ENCODE measurements around the gene COASY.
"Not testable (repeated sequence)": the region's sequence is repeated elsewhere in the genome, so short reads cannot be mapped to it uniquely, and the experiment has no call there.

The COASY gene

DNA sequence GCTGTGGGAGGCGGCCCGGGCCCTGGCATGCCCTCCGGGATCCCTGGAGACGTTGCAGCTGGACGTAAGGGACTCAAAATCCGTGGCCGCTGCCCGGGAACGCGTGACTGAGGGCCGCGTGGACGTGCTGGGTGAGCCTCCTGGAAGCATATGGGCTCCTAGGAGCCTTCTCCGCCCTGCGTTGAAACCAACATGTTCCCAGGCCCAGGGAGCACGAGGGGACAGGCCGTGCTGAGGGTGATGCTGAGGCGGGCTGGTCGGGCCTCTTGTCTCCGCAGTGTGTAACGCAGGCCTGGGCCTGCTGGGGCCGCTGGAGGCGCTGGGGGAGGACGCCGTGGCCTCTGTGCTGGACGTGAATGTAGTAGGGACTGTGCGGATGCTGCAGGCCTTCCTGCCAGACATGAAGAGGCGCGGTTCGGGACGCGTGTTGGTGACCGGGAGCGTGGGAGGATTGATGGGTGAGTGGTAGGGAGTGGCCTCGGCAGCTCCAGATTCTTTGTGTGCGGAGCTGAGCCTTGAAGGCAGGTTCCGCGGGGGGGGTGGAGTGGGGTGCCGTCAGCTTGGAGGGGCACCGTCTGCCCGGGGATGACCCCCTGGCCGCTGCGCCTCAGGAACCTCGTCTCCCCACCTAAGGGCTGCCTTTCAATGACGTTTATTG, 8.7 kb upstream of the COASY start:
- DNase-seq = no peak

DNA sequence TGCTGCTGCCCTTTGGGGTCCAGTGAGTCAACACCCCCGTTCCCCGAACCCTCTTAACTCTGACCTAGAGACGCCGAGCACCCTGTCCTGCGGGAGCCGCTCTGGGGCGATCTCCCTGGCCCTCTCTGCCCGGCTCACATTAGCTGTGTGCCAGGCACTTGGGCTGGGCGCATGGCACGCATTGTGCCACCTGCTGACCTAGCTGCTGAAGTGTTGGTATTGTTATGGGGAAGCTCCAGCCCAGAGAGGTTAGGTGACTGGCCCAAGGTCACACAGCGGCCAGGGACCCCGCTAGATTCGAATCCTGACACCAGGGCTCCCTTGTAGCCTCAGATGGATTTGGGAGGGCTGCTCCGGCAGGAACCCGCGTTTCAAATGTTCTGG, 8.1 kb upstream of the COASY start:
- DNase-seq = no peak

DNA sequence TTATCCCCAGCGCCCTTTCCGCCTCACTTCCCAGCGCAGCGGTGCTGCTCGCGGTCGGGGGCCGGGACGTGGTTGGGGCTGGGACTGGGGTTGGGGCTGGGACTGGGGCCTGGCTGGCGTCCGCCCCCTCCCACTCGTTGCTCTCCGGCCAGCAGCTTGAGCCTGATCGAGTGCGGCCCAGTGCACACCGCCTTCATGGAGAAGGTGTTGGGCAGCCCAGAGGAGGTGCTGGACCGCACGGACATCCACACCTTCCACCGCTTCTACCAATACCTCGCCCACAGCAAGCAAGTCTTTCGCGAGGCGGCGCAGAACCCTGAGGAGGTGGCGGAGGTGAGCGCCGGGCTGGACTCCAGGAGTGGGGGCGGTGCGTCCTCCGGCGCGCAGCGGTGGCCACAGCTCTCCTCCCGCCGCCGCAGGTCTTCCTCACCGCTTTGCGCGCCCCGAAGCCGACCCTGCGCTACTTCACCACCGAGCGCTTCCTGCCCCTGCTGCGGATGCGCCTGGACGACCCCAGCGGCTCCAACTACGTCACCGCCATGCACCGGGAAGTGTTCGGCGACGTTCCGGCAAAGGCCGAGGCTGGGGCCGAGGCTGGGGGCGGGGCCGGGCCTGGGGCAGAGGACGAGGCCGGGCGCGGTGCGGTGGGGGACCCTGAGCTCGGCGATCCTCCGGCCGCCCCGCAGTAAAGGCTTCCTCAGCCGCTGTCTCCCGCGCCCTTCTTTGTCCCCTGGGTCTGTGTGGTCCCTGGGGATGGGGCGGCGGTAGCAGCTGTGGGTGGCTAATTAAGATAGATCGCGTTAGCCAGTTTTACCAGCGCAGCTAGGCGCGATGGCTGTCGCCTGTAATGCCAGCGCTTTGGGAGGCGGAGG, 7.5 kb upstream of the COASY start:
- DNase-seq = peak; percentile 59

DNA sequence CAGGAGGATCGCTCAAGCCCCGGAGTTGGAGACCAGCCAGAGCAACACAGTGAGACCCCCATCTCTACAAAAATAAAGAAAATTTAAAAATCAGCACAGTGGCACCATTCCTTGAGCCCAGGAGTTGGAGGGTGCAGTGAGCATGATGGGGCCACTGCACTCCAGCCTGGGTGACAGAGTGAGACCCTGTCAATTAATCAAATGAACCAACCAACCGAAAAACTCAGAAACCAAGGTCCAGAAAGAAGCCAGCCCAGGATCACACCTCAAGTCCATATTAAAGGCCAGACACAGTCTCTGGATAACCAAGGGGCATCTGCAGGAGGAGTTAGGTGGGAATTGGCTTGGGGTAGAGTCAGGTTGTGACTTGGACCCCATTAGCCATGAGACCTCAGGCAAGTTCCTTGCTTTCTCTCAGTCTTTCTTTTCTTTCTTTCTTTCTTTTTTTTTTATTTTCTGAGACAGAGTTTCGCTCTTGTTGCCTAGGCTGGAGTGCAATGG, 6.8 kb upstream of the COASY start:
- no peak for DNase-seq

DNA sequence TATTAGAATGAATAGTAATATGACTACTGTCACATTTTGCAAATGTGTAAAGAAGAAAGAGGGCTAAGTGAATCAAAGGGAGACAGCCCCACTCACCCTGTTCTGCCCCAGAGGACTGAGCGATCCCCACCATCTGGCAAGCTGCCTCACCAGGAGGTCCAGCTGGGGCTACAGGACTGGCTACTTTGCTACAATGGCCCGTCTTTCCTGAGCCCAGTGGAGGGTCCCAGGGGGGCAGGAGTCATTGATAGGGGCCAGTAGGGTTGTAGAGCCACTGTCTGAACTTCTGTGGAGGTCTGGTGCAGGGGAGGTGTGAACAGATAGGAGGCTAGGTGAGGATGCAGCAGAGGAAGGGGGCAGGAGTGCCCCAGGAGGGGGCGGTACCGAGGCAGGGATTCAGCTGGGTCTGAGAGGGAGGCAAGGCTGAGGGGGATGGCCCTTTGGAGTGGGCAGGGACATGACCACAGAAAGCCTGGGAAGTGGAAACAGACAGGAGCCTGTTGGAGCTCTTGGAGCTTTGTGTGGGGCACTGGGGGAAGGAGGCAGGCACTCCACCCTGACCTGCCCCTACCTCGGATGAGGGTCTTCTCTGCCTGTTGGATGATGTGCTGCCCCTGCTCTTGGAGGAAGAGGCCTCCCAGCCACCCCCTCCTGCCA, 5.9 kb upstream of the COASY start:
- DNase-seq = not testable (repeated sequence)

DNA sequence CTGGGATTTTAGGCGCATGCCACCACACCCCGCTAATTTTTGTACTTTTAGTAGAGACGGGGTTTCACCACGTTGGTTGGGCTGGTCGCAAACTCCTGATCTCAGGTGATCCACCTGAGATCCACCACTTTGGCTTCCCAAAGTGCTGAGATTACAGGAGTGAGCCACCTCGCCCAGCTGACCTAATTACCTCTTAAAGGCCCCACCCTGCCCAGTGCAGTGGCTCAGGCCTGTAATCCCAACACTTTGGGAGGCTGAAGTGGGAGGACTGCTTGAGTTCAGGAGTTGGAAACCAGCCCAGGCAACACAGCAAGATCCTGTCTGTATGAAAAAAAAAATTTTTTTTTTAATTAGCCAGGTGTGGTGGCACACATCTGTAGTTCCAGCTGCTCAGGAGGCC, 2.9 kb upstream of the COASY start:
- DNase-seq = no peak

DNA sequence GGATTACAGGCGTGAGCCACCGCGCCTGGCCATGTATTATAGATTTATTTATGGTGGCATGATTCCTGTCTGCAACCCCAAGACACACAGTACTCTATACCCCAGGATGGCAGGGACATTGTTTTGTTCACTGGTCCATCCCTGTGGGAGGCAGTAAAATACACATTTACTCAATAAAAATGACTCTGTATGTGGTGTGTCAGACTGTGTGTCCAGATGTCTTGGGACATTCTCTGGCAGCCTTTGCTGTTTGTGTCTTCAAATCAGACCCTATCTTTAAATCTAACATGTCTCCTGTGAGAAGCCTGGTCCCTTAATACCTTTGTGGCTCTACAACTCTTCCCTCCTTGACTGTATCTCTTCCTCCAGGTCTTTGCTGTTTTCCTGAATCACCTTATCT, 1.7 kb upstream of the COASY start:
- DNase-seq = no peak

DNA sequence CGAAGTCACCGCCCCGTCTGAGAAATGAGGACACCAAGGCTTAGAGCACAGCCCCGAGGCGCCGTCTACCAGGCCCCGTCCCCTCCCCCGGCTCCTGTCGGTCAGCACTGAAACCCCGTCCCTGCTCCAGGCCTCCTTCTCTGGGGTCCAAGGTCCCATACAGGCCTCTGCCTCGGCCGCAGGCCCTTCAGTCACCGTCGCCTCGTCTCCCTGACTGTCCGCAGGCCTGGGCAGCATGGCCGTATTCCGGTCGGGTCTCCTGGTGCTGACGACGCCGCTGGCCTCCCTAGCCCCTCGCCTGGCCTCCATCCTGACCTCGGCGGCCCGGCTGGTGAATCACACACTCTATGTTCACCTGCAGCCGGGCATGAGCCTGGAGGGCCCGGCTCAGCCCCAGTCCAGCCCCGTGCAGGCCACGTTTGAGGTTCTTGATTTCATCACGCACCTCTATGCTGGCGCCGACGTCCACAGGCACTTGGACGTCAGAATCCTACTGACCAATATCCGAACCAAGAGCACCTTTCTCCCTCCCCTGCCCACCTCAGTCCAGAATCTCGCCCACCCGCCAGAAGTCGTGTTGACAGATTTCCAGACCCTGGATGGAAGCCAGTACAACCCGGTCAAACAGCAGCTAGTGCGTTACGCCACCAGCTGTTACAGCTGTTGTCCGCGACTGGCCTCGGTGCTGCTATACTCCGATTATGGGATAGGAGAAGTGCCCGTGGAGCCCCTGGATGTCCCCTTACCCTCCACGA, 617 bp downstream of the COASY start:
- DNase-seq = no peak

DNA sequence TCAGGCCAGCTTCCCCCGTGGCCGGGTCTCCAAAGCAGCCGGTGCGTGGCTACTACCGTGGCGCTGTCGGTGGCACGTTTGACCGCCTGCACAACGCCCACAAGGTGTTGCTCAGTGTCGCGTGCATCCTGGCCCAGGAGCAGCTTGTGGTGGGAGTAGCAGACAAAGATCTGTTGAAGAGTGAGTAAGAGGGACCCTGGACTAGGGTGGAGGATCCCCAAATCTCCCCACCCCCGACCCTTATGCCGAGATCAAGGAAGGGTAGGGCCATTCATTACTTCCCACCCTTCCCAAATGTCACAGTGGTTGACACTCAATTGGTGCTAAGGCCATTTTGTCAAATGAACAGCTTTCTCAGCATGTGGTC, 1.2 kb downstream of the COASY start:
- no peak for DNase-seq

DNA sequence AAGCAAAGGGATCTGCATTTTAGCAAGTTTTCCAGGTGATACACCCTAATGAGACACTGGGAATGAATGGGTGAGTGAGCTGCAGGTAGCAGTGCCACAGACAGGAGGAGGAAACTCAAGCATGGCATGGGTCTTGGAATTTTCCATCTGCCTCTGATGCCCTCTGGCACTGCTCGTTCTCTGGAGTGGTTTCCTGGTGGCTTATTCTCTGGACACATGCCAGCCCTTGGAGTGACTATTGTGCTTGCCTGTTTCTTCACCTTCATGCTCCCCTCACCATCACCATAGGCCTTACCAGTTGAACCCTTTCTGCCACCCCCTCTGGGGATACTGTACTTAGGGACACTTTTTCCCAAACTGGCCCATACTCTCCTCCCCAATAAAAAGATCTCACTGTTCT, 1.6 kb downstream of the COASY start:
- DNase-seq = no peak

DNA sequence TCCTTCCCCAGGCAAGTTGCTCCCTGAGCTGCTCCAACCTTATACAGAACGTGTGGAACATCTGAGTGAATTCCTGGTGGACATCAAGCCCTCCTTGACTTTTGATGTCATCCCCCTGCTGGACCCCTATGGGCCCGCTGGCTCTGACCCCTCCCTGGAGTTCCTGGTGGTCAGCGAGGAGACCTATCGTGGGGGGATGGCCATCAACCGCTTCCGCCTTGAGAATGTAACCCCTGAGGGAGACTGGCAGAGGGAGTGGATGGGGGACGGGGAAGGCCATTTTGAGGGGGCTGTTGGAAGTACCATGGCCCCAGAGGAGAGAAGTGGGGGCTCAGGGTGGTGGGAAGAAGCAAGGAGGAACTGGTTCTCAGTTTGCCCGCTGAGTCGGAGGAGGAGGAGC, 2.0 kb downstream of the COASY start:
- DNase-seq = no peak

DNA sequence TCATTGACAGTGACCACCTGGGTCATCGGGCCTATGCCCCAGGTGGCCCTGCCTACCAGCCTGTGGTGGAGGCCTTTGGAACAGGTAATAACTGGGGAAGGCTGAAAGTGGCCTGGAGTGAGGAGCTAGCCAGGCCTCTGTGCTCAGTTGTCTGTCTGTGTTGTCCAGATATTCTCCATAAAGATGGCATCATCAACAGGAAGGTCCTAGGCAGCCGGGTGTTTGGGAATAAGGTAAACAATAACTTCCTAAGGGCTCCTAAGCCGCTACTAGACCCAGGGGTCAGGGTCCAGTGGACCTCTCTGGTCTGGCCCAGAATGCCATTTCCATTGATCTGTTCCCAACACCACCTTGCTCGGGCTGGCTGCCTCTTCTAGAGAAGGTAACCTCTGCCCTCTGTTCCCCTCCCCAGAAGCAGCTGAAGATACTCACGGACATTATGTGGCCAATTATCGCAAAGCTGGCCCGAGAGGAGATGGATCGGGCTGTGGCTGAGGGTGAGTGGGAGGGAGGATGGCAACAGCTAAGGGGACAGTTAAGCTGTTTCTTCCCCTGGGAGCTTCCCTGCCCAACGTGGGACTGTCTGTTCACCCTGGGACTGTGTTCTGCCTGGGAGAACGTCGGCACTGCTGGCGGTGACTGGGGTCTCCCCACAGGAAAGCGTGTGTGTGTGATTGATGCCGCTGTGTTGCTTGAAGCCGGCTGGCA, 3.0 kb downstream of the COASY start:
- no peak for DNase-seq

DNA sequence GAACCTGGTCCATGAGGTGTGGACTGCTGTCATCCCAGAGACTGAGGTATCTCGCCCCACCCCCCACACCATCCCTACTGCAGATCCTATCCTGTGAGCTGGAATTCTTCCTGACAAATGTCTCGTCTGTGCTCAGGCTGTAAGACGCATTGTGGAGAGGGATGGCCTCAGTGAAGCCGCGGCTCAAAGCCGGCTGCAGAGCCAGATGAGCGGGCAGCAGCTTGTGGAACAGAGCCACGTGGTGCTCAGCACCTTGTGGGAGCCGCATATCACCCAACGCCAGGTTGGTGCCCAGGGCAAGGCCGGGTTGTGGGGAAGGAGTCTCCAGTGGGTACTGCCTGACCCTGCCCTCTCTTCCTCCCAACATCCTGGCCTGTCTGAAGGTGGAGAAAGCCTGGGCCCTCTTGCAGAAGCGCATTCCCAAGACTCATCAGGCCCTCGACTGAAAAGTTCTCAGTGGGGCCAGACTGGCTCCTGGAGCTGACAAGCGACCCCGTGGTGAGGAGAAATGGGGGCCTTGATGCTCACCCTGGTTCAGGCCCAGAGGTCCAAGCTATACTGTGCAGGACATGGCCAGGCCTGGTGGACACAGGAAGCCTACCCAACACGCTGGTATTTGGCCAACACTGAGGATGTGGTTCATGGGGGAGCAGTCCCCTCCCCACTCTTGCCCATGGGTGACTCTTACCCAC, 3.7 kb downstream of the COASY start:
- DNase-seq = no peak

DNA sequence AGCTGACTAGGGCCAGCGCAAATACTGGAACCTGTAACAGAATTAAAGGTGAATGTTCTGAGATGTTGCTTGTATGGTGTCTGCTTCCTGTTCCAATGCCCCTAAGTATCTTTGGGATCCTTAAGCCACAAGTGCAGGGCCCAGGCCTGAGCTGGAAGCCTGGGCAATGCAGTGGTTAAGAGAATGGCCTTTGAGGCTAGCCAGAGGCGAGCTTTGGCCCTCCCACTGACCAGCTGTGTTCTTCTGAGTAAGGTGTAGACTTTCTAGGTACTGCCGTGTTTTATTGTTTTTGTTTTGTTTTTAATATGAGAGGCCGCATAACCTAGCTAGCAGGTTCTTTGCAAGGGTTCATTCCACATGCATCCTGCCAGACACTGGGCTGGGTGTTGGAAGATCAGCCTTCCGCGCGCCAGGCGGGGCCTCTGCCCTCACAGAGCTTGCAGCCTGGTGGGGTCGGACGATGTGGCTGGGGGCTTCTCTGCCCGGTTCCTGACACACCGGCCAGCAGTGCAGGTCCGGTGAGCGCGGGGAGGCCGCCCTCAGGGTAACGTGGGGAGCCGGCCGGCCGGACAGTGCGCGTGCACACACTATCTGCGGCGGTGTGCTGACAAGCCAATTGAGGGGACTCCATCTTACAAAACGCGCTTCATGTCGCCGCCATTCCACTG, 4.4 kb downstream of the COASY start:
- DNase-seq = no peak

DNA sequence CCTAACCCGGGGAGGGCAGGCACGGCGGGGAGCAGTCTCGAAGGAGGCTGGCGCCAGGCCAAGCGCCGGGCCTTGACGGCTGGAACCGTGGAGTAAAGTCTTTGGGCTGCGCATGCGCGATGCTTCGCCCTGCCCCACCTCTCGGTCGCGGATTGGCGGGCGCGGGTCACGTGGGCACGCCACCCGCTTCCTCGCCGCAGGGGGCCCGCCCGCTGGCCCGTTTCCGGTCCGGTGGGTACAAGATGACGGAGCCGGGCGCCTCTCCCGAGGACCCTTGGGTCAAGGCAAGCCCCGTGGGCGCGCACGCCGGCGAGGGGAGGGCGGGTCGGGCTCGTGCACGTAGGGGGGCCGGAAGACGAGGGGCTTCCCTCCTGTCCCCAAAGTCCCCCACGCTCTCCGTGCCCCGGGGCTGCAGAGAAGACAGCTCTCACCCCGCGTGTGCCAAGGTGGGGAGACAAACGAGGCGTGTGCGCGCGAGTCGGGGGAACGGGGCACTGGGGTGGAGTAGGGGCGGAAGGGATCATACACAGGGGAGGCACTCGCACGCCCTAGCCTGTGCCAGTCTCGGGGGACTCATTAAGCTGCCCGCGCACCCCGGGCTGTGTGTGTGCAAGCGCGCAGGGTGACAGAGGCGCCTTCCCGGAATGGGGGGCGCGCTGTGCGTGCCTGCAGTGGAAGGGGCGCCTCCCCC, 5.1 kb downstream of the COASY start, which contains the start of gene MLX:
MLX (plus strand) TSS at position 218 of the 691 bp plus-strand sequence; CDS start at position 243, 25 bp downstream.
- peak; percentile 89 for DNase-seq

DNA sequence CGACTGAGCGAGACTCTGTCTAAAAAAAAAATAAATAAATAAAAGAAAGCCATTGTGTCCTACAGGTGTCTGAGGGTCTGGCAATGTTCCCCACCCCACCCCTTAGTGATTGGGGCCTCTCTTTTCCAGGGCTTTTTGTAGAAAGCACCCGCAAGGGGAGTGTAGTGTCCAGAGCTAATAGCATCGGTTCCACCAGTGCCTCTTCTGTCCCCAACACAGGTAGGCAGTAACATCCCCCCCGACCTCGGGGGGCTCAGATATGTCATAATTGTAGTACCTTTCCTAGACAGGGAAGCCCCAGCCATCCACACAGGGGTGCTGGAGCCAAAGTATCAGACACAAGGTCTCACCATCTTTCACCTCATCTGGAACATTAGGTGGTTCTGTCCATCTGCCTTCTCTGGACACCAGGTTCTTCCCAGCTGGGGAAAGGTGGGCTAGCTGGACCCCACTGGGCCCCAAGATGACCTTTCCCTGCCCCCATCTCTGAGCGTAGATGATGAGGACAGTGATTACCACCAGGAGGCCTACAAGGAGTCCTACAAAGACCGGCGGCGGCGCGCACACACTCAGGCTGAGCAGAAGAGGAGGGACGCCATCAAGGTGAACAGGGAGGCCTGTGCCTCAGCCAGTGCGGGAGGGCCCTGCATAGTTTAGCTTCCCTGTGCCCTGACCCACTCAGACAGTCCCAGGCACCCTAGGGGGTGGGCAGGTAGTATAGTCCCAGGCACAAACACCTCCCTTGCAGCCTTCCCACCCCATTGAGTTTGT, 6.6 kb downstream of the COASY start:
- no peak for DNase-seq

DNA sequence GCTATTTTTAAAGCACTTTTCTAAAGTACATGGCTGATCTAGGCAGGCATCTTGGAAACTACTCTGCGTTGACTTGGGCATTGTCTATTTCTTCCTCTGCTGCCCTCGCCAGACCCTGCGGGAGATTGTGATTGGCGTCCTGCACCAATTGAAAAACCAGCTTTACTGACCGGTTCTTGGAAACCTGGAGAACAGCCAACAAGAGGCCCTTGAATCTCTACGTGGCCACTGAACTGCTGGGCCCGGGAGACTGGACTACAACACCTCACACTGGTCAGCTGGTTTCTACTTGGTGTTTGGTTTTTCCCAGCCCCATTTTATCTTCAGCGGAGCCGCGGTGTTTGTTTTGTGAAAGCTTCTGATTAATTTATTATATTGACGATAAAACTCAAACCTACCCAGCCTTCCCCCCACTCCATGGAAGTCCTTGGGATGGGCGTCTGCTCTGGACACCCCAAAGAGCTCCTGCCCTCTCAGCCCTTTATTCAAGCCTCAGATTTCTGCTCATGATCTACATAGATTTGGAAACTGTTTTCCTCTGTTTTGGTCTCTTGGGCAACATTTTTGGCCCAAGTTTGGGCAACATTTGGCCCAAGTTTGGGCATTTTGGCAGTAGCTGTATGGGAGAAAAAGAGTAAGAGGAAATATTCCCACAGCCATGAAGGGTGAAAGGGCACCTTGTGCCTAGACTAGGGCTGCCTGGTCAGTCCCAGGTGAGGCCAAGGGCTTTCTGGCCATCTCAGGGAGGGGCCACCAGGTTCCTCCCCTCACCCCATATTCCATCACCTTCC, 9.7 kb downstream of the COASY start:
- DNase-seq = no peak

DNA sequence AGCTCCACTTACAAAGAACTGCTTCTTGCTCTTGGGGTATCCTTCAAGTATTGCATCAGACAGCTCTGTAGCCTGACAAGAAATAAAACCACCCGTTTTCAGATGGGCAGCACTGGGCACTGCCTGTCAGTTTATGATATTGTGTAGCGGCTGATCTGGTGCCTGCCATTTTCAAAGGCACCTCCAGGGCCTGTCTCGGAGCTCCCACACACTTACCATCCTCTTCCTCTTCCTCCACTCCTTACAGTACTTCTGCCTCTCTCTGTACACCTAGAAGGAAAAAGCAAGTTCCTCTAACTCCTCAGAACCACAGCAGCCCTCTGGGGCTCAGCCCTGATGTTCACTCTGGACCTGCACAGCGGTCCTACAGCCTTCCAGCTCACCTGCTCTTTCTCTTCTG, 11.1 kb downstream of the COASY start:
- no peak for DNase-seq

DNA sequence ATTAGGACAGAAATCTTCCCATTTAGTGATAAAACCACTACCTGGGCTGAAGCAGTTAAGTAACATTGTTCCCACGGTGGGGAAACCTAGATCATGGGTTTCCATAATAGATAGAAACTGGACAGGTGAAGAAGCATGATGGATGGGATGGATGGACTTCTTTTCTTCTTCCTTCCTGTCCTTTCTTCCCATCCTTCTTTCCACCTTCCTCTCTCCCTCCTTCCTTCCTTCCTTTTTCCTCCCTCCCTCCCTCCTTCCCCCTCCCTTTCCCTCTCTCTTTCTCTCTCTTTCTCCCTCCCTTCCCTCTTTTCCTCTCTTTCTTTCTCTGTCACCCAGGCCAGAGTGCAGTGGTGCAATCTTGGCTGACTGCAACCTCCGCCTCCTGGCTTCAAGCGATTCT, 12.5 kb downstream of the COASY start:
- DNase-seq = no peak
